Stimulated activated CD8-positive, alpha-beta memory T cell treated with anti-CD3 and anti-CD28 coated beads, Interleukin-7, amount 100 ng/mL, for 1 hour (primary cell): ENCODE data around the gene AHNAK2.

ENCODE experiments used
- DNase-seq, 2 donors: peaks; one replicate each; pipeline ENCODE4 v3.0.0-alpha.2; 2020; ENCODE audit warnings: low read depth in 2 of 2

The AHNAK2 gene

DNA sequence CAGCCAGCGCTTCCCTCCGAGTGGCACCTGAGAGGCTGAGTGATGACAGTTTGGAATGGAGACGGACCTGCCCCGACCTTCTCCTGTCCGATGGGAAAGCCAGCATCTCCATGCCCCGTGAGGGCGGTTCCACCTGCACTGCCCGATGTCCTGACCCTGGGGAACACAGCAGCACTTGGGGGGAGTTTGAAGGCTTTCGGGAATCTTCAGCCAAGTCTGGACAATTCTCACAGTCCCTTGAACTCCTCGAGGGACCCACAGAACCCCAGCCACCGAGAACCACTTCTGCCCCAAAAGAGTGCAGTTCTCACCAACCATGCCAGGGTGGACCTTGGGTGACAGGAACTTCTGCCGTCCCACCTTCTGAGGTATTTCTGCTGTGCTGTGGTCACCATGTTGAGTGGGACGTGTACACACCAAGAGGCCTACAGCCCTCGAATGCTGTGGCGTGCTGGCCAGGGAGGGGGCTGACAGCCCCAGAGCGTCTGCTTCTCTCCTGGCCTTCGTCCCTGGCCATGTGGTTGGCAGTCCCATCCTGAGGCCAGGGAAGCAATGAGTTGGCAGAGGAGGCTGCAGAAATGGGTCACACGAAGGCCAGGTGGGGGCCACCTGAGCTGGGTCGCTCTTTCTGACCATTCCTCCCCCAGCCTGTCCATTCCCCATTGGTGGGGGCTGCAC is 8.5 kb upstream of the AHNAK2 start:
- no peak for DNase-seq

DNA sequence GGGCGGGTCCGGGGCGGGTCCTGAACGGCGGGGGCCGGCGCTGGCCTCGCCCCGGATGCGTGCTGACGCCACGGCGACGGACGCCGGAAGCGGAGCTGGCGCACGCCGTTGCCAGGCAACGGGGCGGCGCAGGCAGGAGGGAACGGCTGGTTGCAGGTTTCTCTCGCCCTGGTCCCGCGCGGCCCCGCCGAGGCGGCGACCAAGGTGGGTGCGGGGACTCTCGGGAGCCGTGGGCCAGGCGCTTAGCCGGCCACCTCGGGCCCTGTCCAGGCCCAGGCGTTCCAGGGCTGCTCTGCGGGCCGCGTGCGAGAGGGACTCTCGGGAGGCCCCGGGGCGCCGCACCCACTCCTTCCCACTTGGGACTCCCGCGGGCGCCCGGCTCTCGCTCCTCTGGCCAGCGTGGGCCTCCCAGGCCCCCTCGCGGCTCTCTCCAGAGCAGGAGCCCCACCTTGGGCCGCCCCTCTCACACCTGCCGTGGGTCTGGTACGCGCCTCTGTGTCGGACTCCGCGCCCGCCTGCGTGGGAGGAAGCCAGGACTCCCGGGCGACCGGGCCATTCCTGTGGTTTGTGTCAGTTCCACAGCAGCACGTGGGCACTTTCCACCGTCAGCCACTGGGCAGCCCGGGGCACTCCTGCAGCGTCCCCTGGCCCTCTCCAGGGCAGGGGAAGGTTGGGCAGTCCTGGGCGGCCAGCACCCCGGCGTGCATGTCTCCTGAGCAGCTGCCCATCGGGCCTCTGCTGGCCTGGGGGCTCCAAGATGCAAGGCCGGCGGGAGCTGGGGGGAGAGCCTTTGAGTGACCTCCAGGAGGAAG is 7.7 kb upstream of the AHNAK2 start, which contains the start of gene CLBA1:
Gene CLBA1 (plus strand): TSS at position 114 of the 812 bp plus-strand sequence. CDS start 644 bp downstream, at position 758.
- peak; percentile 70 to 76 for DNase-seq

DNA sequence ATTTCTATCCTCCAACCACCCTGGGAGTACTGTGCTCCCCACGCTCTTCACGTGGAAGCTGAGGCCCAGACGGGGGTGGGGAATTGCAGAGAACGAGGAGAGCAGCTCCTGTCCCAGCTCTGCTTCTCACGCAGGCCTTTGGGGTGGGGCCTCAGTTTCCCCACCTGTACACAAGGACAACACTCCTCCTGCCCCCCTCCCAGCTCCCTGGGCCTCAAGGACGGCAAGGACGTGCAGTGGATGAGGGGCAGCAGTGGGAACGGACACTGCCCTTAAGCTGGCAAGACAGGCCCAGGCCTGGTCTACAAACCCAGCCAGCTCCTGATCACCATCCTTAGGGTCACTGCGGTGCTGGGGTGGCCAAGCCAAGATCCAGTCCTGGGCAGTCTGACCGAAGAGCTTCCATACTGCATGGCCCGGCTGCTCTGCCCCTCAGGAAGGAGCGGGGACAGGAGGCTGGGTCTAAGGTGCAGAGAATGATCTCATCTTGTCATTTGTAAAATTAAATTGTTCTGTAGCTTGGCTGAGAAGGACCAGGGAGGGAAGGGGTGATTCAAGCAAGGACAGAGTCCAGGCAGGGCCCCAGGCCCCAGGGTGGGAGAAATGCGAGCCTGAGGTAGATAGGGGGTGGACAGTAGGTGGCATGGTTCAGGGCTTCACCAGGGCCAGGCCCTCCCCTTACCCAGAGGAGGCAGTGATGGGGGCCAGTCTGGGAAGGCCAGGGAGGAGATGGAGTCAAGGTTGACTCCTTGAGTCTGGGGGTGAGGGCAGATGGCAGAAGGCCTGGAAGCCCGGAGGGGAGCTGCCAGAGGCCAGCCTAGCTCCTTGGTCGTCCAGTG is 6.1 kb upstream of the AHNAK2 start:
- DNase-seq: no peak

DNA sequence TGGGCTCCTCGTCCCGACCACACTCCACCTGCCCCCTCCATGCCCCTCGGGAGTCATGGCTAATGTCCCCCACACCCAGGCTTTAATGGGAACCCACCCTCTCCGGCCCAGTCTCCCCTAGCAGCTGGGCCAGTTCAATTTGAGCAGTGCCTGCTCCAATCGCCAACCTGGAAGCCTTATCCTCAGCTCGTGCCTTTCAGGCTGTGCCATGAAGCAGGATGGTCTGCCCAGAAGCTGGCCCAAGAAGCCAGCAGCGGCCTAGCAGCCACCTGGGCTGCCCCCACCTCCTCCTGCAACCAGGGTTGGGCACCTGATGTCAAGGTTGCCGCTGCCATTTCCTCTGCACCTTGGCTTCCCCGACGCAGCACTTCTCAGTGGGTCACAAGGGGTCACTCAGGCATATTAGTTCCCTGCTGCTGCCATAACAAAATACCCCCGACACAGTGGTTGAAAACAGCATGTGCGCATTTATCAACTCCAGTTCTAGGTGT is 5.1 kb upstream of the AHNAK2 start:
- no peak for DNase-seq

DNA sequence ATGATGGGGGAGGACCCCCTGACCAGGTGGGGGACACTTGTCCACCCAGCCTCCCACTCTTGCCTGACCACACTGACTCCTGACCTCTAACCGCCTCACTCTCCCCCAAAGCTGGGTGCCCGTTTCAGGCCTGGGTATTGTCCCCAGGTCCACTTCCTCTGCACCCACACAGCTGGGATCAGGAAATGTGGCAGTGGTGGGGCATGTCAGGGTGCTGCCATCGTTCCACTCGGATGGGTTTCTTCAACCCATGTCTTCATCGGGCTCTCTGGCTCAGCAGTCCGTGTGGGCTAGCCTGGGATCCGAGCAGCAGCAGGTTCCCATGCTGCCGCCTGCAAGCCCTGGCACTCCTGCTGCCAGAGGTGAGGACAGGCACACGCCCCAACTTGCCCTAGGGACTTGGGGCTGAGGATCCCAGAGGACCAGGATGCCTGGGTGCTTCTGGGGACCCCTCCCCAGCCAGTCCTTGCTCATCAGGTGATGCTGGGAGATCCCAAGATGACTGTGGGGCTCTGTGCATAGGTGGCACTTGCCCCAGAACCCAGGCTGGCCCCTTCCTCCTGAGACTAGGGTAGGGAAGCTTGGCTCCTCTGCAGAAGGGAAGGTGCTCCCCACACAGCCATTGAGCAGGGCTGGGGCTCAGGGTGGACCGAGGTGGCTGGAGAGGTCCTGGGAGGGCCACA is 4.5 kb upstream of the AHNAK2 start:
- no peak for DNase-seq

DNA sequence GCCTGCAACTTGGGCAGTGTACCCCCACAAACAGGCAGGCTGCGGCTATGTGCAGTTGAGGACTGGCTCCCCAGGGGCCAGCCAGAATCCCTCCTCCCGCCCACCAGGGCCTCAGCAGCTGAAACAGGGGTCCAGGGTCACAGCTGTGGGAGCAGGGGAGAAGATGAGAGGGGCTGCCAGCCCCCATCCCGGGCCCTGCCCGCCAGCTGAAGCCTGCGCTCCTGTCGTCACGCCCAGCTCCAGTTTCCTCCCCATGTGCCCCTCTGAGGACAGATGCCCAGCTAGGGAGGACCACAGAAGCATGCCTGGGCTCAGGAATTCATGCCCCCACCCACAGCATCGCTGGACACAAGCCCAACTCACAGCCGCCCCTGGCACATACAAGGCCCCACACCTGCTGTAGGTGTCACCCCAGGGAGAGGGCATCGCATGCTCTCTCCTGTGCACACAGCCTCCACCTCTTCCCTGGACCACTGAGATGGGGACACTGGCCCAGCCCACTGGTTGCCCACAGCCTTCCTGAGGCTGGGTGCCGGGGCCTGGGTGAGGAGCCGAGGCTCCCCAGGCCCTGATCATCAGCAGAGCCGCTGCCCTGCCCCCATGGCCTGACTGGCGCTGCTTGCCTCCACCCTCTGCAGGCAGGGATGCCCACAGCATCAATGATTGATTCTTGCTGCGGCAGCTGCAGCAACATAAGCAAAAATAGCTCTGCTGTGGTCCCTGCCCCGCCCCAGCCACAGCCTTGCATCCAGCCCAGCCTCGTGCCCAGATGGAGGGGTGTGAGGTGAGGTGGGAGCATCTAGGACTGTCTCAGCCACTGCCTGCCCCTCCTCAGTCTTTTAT is 3.7 kb upstream of the AHNAK2 start:
- DNase-seq: no peak

DNA sequence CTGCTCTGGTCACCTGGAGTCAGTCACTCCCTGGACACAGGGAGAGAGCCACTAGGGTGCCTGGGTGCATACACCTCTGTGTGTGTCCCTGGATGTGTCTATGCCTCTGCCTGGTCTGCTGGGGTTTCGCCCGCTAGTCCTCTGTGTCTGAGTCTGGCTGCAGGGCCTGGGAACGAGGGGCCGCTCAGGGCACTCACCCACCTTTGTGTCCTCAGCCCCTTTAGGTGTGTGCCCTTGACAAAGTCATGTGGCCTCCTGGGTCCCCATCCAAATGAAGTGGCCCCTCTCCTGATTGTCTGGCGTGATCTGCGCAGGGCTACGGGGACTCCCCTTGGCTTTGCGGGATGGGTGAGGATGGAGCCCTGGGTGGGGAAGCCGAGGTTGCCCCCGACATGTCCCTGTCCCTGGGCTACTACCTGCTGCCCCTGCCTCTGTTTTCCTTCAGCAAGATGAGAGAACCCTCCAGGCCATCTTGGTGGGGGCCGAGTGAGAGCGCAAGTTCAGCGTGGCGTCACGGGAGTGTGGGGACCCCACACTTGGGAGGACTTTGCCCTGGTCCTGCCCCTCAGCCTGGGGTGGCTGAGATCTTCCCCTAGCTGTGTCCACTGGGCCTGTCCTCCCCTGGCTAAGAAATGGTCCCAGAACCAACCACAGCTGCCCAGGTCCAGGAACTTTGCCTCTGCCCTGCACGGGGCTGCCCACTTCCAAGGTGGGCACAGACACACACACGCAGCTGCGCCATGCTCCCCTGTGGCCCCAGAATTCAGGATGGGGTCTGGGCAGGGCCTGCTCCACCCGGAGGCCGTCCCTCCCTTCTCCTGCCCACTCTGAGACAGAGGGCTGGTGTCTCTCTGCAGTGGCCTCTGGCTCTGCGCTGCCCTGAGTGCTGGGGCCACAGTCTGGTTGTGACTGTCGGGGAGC is 2.7 kb upstream of the AHNAK2 start:
- DNase-seq: no peak

DNA sequence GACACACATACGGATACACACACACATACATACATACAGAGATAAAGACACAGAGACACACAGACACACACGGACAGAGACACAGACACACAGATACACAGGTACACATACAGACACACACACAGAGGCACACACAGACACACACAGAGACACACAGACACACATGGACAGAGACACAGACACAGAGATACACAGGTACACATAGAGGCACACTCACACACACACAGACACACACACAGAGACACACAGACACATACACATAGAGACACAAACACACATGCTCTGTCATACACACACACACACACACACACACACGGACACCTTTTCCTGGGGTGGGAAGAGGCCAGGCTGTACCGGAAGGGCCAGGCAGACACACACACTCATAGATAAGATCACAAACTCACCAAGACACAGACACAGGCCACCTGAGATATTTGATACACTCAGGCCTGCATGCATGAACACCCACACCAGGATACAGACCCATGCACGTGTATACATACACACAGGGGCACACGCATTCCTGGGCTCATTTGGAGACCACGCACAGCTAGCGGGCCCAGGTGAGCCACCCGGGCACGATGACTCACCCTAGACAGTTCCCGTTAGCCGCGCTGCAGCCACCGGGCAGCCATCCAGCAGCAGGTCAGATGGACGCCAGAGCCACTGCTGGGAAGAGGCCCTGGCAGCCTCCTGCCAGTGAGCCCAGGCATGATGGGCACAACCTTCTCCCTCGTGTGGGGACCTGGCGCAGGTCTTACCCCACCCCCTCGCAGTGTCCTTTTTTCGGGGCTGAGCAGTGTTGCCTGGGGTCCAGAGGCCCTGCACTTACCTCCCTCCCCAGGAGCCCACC is 1.8 kb upstream of the AHNAK2 start:
- no peak for DNase-seq

DNA sequence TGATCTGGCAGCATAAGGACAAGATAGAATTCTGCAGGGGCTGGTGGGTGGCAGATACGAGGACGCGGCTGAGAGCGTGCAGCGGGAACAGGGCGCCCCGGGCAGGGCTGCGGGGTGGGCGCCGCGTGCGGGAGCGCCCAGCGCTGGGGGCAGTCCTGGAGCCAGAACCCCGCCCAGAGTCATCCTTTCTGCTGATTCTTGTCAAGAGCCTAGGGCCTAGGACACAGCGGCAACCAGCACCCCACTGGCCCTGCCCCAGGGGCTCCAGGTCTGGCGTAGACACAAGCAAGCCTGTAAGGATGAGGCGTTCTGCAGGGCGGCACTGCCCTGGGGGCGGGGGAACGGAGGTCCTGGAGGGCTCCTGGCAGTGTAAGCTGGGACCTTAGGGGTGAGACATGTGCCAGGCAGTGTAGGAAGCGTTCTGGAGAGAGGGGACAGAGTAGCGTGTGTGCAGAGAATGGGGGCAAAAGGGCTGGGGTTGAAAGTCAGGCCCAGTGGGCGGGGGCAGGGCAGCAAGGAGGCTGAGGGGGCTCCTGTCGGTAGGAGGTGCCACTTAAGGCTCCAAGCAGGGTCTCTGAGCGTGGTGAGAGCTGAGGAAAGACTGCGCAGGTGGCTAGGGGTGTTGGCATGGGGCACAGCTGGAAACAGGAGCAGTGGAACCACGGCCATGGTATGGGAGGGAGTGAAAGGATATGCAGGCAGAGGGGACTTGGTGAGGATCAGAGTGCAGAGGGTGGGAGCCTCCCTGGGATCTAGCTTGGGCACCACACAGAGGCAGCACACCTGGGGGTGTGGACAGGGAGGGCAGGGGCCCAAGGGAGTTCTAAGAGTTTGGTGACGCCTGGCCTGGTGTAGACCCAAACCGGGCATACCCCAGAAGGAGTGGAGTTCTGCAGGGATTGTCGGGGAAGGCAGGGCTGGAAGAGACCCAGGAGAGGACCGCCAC is 845 bp upstream of the AHNAK2 start:
- DNase-seq: no peak

DNA sequence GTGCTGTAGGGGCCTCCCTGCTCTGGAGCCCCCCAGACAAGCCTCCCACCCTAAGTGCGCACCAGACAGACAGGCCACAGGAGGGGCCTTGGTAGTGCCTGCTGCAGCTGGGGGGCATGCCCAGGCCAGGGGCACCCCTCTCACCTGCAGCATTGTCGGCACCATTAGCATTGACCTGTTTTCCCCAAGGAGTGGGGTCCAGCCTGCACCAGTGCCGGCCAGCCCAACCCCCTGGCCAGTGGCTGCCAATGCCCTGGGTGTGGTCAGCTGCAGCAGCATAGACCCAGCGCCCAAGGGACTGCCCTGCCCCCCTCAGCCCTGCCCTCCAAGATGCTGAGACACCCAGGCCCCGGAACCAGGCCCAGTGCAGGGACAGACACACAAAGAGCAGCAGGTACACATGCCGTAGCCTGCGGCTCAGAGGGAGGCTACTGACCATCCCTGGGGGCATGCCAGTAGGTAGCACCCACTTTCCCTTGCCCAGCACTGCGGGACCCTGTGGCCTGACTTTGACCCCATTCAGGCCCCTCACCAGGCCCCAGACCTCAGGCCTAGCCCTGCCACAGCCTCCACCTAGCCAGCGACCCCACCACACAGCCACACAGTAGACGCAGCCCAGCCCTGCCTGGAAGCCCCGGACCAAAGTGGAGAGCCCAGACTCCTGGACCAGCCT is 1.0 kb downstream of the AHNAK2 start:
- DNase-seq: no peak

DNA sequence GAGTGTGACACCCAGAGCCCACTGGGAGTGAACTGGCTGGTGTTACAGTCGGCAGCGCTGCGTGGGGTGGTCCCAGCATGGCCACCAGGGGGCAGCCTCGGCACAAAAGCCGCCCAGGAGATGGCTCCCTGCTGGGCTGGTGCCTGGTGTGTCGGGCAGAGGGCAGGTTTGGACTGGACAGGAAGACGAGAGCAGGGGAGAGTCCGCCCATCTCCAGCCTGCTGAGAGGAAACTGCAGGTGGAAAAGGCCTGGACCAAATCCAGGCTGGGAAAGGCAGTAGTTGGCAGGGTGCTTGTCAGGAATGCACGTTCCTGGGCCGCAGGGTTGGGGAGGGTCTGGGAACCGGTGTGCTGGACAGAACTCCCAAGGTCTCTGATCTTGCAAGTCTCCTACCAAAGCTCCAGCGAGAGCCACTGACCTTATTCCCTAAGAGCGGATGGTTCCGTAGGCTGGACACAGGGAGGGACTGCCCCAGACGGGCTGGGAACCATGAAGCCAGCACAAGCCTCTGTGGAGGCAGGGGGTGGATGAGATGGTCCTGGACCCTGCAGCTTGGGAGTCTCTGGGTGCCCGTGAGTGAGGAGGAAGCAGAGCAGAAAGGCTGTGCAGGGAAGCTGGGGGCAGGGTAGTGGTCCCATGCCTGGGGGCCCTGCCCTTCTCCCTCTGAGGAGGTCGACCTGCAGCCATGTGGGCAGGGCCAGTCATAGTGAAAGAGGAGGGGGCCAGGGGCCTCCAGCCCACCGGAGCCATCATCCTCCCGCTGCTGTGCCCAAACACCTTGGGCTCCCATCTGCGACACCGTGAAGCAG is 1.8 kb downstream of the AHNAK2 start:
- peak; percentile 80 to 82 for DNase-seq

DNA sequence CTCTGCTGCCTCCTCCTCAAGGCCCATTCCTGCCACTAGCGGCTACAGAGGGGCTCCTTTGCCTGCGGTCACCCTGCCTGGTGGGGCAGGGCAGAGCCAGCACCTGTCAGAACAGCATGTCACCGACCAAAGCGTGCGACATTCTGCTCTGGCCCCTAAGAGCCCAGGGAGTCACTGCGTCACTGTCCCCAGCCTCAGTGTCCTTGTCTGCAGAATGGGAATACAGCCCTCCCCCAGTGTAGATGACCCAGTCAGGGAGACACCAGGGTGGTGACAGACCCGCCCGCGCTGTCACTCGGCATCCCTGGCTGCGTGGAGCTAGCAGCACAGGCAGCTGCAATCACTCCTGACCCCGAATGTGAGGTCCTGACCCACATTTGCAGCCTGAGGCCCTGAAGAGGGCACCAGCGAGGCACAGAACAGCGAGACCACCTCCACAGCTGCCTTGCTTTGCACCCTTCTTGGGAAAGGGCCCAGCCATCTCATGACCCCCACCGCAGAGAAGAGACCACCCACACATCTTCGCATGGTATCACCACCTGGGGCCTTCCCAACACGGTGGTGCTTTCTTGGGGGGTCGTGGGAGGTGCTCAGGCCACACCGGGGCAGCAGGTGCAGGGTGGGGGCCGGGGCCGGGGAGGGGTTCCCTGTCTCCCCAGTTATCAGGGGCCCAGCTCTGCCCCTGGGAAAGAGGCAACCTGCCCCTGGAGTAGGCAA is 2.5 kb downstream of the AHNAK2 start:
- no peak for DNase-seq

DNA sequence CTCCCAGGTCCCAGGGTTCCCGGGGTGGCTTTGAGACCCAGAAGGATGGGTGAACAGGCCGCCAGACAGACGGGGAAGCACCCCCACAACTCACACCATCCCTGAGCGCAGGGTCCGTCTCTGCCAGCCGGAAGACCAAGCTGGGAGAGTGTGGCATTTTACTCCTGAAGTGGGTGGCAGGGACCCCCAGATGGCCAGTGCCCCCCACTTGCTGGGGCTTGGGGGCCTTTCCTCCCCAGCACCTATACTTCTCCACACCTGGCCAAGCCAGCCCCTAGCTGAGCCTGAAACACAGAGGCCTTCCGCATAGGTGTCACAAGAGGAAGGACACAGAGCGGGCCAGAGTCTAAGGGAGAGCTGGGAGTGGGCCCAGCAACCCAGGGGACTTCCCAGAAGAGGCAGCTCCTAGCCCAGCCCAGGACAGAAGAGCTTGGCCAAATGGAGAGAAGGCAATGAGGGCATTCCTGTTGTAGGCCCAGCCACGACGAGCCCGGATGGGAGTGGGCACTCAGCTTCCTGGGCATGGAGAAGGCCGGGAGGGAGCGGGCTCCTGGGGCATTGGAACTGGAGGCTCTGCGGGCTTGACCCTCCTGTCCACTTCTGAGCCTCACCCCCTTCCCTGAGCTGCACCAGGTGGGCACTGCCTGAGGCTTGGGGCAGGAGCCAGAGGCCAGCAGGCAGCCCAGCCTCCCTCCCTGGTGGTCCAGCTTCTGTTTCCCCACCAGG is 3.3 kb downstream of the AHNAK2 start:
- DNase-seq: no peak

DNA sequence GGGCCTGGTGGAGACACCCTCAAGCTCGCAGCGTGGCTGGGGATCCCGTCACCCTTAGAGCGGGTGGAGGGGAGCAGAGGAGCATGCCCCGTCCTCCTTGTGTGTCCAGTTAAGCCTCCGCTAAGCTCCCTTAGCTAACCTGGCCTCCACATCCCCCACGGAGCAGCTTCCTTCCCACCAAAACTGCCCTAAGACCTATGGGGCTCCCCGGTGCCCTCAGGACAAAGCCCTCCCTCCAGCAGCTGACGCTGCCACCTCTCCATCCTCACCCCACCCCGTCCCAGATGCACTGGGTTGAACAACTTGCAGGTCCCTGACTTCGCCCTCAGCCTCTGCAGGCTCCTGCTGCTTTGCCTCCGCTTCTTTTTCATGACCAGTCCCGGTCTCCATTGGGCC is 4.0 kb downstream of the AHNAK2 start:
- no peak for DNase-seq
